Measurements from ENCODE around the gene NDUFA8. TPM values are rescaled to one million over a fixed set of nuclear protein-coding genes. Genes with fewer than 3 reads are reported as not detected.

Gene NDUFA8
- total RNA-seq, 3 donors from 2014 or later (not counting 1 experiment from before 2014, with no cell fraction given), result 6.6 to 15.9 (median 10.8) TPM

DNA sequence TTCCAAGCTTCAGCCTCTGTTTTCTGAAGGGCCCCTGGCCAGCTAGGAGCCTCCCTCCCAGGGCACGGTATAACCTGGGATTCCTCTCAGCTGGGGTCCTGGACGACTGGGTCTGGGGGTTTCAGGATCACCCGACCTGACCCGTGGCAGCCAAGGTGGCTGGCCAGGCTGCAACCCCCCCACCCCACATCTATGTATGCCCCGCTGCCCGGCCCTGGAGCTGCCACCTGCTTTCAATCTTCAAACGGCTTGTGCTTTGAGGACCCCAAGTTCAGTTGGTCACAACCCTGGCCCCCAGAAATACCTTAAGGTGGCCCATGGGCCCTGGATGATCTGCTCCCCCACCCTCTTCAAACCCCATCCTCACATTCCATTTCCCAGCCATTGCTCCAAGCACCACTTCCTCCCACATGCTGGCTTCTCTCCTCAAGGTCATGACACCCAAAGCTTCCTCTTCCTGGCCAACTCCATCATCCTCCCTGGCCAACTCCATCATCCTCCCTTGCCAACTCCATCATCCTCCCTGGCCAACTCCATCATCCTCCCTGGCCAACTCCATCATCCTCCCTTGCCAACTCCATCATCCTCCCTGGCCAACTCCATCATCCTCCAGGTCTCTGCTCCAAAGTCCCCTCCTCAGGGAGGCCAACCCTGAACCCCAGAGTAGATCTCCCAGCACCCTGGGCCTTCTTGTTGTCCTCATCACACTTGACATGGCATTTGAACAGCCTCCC is 49.3 kb downstream of the NDUFA8 start:
- Histone ChIP-seq H3K9me3 (ENCODE audit: control insufficient read depth, insufficient read depth, low read length) (no peaks in the 10 kb centered on the region), H3K36me3 (ENCODE audit: control insufficient read depth, insufficient read depth, low read length) (no peaks in the 10 kb centered on the region), H3K4me1 (ENCODE audit: control insufficient read depth, insufficient read depth, low read length) (no peaks in the 10 kb centered on the region), H3K27ac (ENCODE audit: low read length) (no peak overlapping the region), H3K27me3 (ENCODE audit: control insufficient read depth, insufficient read depth, low read length) (no peaks in the 10 kb centered on the region), H3K4me3 (ENCODE audit: low read length) (no peak overlapping the region)
- 89% methylated on average over 7 of the region's 7 CpGs for WGBS (ENCODE audit: insufficient coverage)
- intact Hi-C loops (cut with micrococcal nuclease), result no loop called here
- ATAC-seq (no peak), DNase-seq (no peak)
- Mint-ChIP-seq H3K36me3 (no peaks in the 10 kb centered on the region), H3K4me1 (no peaks in the 10 kb centered on the region), H3K27me3 (ENCODE audit: low read depth in 2 of 2) (peaks cover 0 to 6% of the 10 kb centered on the region in 2 donors), H3K27ac (no peak overlapping the region), H3K4me3 (no peak overlapping the region), H3K9me3 (no peaks in the 10 kb centered on the region)
- TF ChIP-seq, protein P1, sequence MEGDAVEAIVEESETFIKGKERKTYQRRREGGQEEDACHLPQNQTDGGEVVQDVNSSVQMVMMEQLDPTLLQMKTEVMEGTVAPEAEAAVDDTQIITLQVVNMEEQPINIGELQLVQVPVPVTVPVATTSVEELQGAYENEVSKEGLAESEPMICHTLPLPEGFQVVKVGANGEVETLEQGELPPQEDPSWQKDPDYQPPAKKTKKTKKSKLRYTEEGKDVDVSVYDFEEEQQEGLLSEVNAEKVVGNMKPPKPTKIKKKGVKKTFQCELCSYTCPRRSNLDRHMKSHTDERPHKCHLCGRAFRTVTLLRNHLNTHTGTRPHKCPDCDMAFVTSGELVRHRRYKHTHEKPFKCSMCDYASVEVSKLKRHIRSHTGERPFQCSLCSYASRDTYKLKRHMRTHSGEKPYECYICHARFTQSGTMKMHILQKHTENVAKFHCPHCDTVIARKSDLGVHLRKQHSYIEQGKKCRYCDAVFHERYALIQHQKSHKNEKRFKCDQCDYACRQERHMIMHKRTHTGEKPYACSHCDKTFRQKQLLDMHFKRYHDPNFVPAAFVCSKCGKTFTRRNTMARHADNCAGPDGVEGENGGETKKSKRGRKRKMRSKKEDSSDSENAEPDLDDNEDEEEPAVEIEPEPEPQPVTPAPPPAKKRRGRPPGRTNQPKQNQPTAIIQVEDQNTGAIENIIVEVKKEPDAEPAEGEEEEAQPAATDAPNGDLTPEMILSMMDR (IDR thresholded peaks at IDR 0.05), result no peak

DNA sequence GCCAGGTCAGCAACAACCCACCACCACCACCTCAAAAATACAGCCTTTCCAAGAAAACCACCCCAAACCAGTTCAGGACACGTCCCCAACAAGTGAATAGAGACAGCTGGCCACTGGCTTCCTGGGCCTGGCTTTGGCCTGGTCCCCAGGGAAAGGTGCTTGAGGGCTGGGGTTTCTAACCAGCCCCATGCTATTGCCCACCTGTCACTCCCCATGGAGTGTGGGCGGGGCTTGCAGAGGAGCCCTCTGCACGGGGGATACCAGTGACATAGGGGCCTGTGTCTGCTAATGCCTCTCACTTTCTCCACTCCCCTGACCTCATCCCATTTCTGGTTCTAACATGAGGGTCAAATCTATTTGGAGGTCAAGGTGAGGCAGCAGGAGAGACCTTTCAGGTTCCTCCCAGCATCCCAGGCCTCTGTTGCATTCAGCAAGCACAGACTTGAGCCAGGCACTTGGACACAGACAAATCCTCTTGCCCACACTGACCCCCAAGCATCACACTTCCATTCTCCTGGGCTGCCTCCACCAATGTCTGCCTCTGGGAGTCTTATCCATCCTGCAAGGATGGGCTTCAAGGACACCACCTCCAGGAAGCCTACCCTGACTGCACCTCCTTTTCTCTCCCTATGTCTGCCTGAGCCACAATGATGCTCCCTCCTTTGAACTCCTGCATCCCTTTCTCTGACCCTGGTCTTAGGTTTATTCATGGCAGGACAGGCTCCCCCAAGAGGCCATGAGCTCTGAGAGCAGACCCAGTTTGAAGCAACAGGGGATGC is 50.4 kb downstream of the NDUFA8 start:
- no peak for ATAC-seq
- TF ChIP-seq, protein P1 (IDR thresholded peaks at IDR 0.05), result no peak
- H3K27me3 Mint-ChIP-seq (ENCODE audit: low read depth in 2 of 2), result peaks cover 0 to 2% of the 10 kb centered on the region in 2 donors
- no peak overlapping the region for H3K4me3 ChIP-seq (ENCODE audit: low read length)
- no peaks in the 10 kb centered on the region for H3K4me1 ChIP-seq (ENCODE audit: control insufficient read depth, insufficient read depth, low read length)
- 74% methylated on average over 3 of the region's 3 CpGs for WGBS (ENCODE audit: insufficient coverage)
- H3K36me3 Mint-ChIP-seq, result no peaks in the 10 kb centered on the region
- no peaks in the 10 kb centered on the region for H3K9me3 Mint-ChIP-seq
- DNase-seq, result no peak
- H3K27ac Mint-ChIP-seq, result no peak overlapping the region
- intact Hi-C loops (cut with micrococcal nuclease), result no loop called here
- no peaks in the 10 kb centered on the region for H3K4me1 Mint-ChIP-seq
- H3K36me3 ChIP-seq (ENCODE audit: control insufficient read depth, insufficient read depth, low read length), result no peaks in the 10 kb centered on the region
- no peaks in the 10 kb centered on the region for H3K9me3 ChIP-seq (ENCODE audit: control insufficient read depth, insufficient read depth, low read length)
- H3K27me3 ChIP-seq (ENCODE audit: control insufficient read depth, insufficient read depth, low read length), result no peaks in the 10 kb centered on the region
- no peak overlapping the region for H3K4me3 Mint-ChIP-seq
- H3K27ac ChIP-seq (ENCODE audit: low read length), result no peak overlapping the region

DNA sequence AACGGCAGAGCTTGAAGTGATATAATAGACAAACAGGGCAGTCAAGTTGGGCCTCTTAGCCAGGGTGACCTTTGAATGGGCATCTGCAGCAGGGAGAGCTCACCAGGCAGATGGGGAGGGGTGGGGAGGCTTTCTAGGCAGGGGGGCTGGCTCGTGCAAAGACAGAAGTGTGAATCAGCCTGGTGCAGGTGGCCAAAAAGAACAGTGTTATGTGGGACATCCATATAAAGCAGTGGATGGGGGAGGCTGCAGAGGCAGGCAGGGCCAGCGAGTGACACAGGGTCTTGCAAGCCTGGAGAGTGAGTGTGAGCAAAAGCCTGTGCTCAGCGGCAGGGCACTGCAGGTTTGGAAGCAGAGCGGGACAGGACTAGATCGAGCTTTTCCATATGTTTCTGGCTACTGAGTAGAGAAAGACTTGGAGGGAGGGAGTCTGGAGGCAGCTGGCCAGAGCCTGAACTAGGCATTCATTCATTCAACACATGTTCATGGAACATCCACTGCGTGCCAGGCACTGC is 52.2 kb downstream of the NDUFA8 start:
- no peaks in the 10 kb centered on the region for H3K4me1 Mint-ChIP-seq
- H3K36me3 Mint-ChIP-seq, result no peaks in the 10 kb centered on the region
- no peak overlapping the region for H3K27ac ChIP-seq (ENCODE audit: low read length)
- ATAC-seq (no peak), DNase-seq (no peak)
- H3K9me3 Mint-ChIP-seq, result peaks cover 0 to 3% of the 10 kb centered on the region in 2 donors
- no peak overlapping the region for H3K4me3 ChIP-seq (ENCODE audit: low read length)
- TF ChIP-seq, protein P1 (IDR thresholded peaks at IDR 0.05), result no peak
- H3K9me3 ChIP-seq (ENCODE audit: control insufficient read depth, insufficient read depth, low read length), result no peaks in the 10 kb centered on the region
- H3K27me3 Mint-ChIP-seq (ENCODE audit: low read depth in 2 of 2), result no peaks in the 10 kb centered on the region
- no peak overlapping the region for H3K27ac Mint-ChIP-seq
- H3K4me1 ChIP-seq (ENCODE audit: control insufficient read depth, insufficient read depth, low read length), result no peaks in the 10 kb centered on the region
- H3K4me3 Mint-ChIP-seq, result no peak overlapping the region
- no peaks in the 10 kb centered on the region for H3K27me3 ChIP-seq (ENCODE audit: control insufficient read depth, insufficient read depth, low read length)
- WGBS (ENCODE audit: insufficient coverage), result 85% methylated on average over 7 of the region's 7 CpGs
- no peaks in the 10 kb centered on the region for H3K36me3 ChIP-seq (ENCODE audit: control insufficient read depth, insufficient read depth, low read length)
- intact Hi-C loops (cut with micrococcal nuclease), result no loop called here

All from natural killer cell (primary cell).